Left lobe of liver (tissue), 2 donors: Measurements from ENCODE around the gene UBE2E2. TPM values are rescaled to one million over a fixed set of nuclear protein-coding genes. Genes with fewer than 3 reads are reported as not detected.
"Not testable (repeated sequence)": the region's sequence is repeated elsewhere in the genome, so short reads cannot be mapped to it uniquely, and the experiment has no call there.

ENCODE experiments used
- ATAC-seq: fragments of 200-7000 bp; cut with Tn5 transposase; one replicate; pipeline ENCODE4 v1.9.1; 2020; ENCODE audit warnings: mild to moderate bottlenecking, moderate library complexity
- DNase-seq: peaks from one replicate; pipeline ENCODE4 v3.0.0-alpha.2; 2020; ENCODE audit warnings: low spot score
- total RNA-seq: library from RNA; stranded (reverse); gene quantifications from one replicate; pipeline ENCODE4 v1.2.1, GENCODE V29; 2021
- donor health status: DM: no; HTN: no; CAD: no; lungs with moderate emphysema.
- donor health status: DM: no; HTN: yes; CAD: no.

Gene UBE2E2
- total RNA-seq, 1 donor from 2014 or later, result 14.4 TPM

- DNase-seq (no peak), ATAC-seq (no peak)
These were observed 397.2 kb downstream of the UBE2E2 start for GRCh38 chr3:23600167-23600871.

- ATAC-seq (no peak), DNase-seq (no peak)
These were observed 398.1 kb downstream of the UBE2E2 start for GRCh38 chr3:23601091-23601822.

- DNase-seq (no peak), ATAC-seq (no peak)
These were observed 399.8 kb downstream of the UBE2E2 start for GRCh38 chr3:23602971-23603370.

- ATAC-seq, result no peak
- DNase-seq, result no peak
These were observed 404.2 kb downstream of the UBE2E2 start for GRCh38 chr3:23607184-23607847.

GRCh38 chr3:23608650-23609049, 405.5 kb downstream of the UBE2E2 start:
- ATAC-seq, result no peak
- DNase-seq, result no peak

- DNase-seq (no peak), ATAC-seq (no peak)
These were observed 408.7 kb downstream of the UBE2E2 start for GRCh38 chr3:23611737-23612295.

- DNase-seq (no peak), ATAC-seq (no peak)
These were observed 409.3 kb downstream of the UBE2E2 start for GRCh38 chr3:23612296-23612891.

- DNase-seq (no peak), ATAC-seq (no peak)
These were observed 411.9 kb downstream of the UBE2E2 start for GRCh38 chr3:23615068-23615467.

- ATAC-seq, DNase-seq: not testable (repeated sequence)
These were observed 415.3 kb downstream of the UBE2E2 start for GRCh38 chr3:23618475-23618874.

- DNase-seq, result no peak
- ATAC-seq, result peak; percentile 23
These were observed 416.8 kb downstream of the UBE2E2 start for GRCh38 chr3:23619705-23620637.

- no peak for ATAC-seq
- DNase-seq, result no peak
These were observed 417.5 kb downstream of the UBE2E2 start for GRCh38 chr3:23620638-23621015.

- no peak for DNase-seq
- no peak for ATAC-seq
These were observed 420.7 kb downstream of the UBE2E2 start for GRCh38 chr3:23623844-23624243.

- no peak for ATAC-seq
- no peak for DNase-seq
These were observed 421.2 kb downstream of the UBE2E2 start for GRCh38 chr3:23624305-23624704.

- ATAC-seq, result no peak
- no peak for DNase-seq
These were observed 423.3 kb downstream of the UBE2E2 start for GRCh38 chr3:23626442-23626841.

GRCh38 chr3:23629181-23629894, 426.2 kb downstream of the UBE2E2 start:
- ATAC-seq (no peak), DNase-seq (no peak)

GRCh38 chr3:23633261-23633960, 430.3 kb downstream of the UBE2E2 start:
- no peak for DNase-seq

GRCh38 chr3:23637339-23637738, 434.2 kb downstream of the UBE2E2 start:
- no peak for ATAC-seq
- no peak for DNase-seq

More at GRCh38 chr3:23633261-23633960, 430.3 kb downstream of the UBE2E2 start:
- ATAC-seq, result no peak

- DNase-seq (no peak), ATAC-seq (no peak)
These were observed 437.5 kb downstream of the UBE2E2 start for GRCh38 chr3:23640471-23641146.
